ENCODE data around the gene LIN7C.

DNA sequence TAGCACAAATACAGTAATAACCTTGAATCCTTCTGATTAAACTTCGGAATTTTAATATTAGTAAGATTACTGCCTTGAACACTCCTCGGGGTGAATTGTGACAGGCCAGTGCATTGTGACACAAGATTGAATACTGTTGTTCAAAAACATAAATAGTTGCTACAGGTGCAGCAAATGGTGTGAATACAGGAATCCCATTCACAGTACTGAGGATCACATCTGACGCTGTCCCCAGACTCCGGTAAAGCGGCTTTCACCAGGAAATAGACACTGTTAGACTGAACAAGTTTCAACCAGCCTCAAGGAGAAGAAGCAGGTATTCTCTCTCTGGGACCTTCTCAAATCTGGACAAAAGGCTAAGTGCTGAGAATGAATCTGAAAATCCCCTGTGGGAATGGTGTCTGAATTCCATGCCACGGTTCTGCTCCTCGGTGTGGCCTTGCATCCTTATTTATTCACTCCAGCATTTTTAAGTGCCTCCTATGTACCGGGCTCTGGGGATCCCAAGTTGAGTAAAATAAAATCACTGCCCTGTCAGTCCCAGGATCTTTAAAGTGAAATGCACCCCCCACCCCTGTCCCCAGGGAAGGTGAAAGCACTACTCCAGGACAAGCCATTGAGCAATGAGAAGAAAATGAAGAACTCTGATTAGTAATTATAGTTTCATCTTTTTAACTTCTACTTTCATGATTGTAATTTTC is 37.4 kb downstream of the LIN7C start:
- TF ChIP-seq ARNTL (CRISPR knock-in tag; IDR thresholded peaks at IDR 0.05; ENCODE audit: borderline replicate concordance, low read depth): no peak
- TF ChIP-seq, protein P1, sequence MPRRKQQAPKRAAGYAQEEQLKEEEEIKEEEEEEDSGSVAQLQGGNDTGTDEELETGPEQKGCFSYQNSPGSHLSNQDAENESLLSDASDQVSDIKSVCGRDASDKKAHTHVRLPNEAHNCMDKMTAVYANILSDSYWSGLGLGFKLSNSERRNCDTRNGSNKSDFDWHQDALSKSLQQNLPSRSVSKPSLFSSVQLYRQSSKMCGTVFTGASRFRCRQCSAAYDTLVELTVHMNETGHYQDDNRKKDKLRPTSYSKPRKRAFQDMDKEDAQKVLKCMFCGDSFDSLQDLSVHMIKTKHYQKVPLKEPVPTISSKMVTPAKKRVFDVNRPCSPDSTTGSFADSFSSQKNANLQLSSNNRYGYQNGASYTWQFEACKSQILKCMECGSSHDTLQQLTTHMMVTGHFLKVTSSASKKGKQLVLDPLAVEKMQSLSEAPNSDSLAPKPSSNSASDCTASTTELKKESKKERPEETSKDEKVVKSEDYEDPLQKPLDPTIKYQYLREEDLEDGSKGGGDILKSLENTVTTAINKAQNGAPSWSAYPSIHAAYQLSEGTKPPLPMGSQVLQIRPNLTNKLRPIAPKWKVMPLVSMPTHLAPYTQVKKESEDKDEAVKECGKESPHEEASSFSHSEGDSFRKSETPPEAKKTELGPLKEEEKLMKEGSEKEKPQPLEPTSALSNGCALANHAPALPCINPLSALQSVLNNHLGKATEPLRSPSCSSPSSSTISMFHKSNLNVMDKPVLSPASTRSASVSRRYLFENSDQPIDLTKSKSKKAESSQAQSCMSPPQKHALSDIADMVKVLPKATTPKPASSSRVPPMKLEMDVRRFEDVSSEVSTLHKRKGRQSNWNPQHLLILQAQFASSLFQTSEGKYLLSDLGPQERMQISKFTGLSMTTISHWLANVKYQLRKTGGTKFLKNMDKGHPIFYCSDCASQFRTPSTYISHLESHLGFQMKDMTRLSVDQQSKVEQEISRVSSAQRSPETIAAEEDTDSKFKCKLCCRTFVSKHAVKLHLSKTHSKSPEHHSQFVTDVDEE (CRISPR knock-in tag; IDR thresholded peaks at IDR 0.05): no peak
- no peak for TF ChIP-seq BACH2 (CRISPR knock-in tag; IDR thresholded peaks at IDR 0.05; ENCODE audit: borderline replicate concordance)
- no peak for TF ChIP-seq CSDC2 (CRISPR knock-in tag; IDR thresholded peaks at IDR 0.05)
- no peak for TF ChIP-seq ZNF8 (CRISPR knock-in tag; IDR thresholded peaks at IDR 0.05)
- no peak for TF ChIP-seq ZFP30 (CRISPR knock-in tag; IDR thresholded peaks at IDR 0.05)
- TF ChIP-seq, protein P2, sequence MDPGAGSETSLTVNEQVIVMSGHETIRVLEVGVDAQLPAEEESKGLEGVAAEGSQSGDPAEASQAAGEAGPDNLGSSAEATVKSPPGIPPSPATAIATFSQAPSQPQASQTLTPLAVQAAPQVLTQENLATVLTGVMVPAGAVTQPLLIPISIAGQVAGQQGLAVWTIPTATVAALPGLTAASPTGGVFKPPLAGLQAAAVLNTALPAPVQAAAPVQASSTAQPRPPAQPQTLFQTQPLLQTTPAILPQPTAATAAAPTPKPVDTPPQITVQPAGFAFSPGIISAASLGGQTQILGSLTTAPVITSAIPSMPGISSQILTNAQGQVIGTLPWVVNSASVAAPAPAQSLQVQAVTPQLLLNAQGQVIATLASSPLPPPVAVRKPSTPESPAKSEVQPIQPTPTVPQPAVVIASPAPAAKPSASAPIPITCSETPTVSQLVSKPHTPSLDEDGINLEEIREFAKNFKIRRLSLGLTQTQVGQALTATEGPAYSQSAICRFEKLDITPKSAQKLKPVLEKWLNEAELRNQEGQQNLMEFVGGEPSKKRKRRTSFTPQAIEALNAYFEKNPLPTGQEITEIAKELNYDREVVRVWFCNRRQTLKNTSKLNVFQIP (CRISPR knock-in tag; IDR thresholded peaks at IDR 0.05; ENCODE audit: borderline replicate concordance, low read depth): no peak
- TF ChIP-seq, protein P3, sequence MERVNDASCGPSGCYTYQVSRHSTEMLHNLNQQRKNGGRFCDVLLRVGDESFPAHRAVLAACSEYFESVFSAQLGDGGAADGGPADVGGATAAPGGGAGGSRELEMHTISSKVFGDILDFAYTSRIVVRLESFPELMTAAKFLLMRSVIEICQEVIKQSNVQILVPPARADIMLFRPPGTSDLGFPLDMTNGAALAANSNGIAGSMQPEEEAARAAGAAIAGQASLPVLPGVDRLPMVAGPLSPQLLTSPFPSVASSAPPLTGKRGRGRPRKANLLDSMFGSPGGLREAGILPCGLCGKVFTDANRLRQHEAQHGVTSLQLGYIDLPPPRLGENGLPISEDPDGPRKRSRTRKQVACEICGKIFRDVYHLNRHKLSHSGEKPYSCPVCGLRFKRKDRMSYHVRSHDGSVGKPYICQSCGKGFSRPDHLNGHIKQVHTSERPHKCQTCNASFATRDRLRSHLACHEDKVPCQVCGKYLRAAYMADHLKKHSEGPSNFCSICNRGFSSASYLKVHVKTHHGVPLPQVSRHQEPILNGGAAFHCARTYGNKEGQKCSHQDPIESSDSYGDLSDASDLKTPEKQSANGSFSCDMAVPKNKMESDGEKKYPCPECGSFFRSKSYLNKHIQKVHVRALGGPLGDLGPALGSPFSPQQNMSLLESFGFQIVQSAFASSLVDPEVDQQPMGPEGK (CRISPR knock-in tag; IDR thresholded peaks at IDR 0.05; ENCODE audit: borderline replicate concordance): no peak
- TF ChIP-seq, protein P4, sequence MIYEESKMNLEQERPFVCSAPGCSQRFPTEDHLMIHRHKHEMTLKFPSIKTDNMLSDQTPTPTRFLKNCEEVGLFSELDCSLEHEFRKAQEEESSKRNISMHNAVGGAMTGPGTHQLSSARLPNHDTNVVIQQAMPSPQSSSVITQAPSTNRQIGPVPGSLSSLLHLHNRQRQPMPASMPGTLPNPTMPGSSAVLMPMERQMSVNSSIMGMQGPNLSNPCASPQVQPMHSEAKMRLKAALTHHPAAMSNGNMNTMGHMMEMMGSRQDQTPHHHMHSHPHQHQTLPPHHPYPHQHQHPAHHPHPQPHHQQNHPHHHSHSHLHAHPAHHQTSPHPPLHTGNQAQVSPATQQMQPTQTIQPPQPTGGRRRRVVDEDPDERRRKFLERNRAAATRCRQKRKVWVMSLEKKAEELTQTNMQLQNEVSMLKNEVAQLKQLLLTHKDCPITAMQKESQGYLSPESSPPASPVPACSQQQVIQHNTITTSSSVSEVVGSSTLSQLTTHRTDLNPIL (CRISPR knock-in tag; IDR thresholded peaks at IDR 0.05; ENCODE audit: low read depth): no peak
- TF ChIP-seq GLIS3 (CRISPR knock-in tag; IDR thresholded peaks at IDR 0.05): no peak
- no peak for TF ChIP-seq ZNF70 (CRISPR knock-in tag; IDR thresholded peaks at IDR 0.05)

All from SK-N-SH treated with all-trans-retinoic acid at 6 μM for 48 hours (cell line).